CD4-positive, alpha-beta T cell treated with Interleukin-4 for 1 hour (primary cell): ENCODE results near the gene ALOX12B.
"Not testable (repeated sequence)": the region's sequence is repeated elsewhere in the genome, so short reads cannot be mapped to it uniquely, and the experiment has no call there.

Experiments used
- DNase-seq, 2 donors: peaks; one replicate each; pipeline ENCODE4 v3.0.0-alpha.2; 2020 to 2022

The ALOX12B gene

GRCh38 chr17:8118769-8119580, 31.5 kb upstream of the ALOX12B start:
- DNase-seq, result peak; percentile 85 to 92

DNA sequence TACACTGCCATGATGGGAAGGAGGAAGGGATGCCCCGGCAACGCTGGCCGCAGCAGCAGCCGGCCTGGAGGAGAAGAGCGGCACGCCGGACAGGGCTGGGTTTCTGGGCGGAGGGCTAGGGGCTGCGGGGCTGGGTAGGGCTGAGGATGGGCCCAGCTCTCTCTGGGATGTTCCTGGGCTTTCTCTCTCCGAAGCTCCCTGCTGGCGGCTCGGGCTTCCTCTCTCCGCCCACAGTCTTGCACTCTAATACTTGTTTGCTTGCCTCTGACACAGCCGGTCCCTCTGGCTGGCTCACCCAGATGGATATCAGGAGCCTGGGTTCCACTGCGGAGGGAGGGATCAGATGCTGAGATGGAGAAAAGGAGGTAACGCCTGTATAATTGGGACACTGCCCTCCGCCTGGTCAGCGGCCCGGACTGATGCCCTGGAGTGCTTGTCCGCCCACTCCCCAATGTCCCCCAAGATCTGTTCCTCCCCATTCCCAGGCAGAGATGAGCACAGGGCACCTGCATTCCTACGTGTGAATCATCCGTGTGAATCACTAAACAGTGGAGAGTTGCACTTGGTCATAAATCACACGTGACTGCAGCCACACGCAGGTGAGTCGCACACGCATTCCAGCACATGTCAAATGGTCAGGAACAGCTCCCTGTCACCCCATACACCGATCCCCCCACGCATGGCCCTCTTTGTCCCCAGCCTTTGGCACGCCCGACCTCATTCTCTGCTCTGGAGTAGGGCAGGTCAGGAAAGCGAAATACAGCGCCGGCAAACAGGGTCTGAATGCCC, 30.7 kb upstream of the ALOX12B start, which contains the start of gene ALOXE3:
ALOXE3 (minus strand) TSS at position 535 of the 789 bp plus-strand sequence; CDS start at position 11, 524 bp downstream.
- no peak for DNase-seq

DNA sequence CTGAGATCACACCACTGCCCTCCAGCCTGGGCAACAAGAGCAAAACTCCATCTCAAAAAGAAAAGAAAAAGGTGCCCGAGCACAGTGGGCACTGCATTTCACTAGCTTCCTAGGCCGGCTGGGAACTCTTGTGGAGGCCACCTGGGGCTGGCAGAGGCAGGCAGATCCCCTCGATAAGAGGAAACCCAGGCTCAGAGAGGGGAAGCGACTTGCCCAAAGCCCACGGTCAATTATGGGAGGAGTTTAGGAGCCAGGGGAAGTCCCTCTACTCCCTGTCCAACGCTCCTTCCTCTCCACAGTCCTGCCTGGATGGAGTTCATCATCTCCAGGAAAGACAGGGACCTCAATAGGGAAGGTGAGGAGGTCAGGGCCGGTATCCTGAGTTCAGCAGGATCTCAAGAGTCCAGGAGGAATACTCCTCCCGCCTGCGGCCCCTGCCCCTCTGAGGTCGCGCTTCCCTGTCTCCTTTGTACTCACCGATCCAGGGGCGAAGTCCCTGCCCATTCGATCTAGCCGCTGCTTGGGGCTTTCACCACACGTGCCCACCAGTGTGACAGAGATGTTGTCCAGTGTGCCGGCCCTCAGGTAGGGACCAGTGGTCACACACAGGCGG, 30.0 kb upstream of the ALOX12B start:
- no peak for DNase-seq

DNA sequence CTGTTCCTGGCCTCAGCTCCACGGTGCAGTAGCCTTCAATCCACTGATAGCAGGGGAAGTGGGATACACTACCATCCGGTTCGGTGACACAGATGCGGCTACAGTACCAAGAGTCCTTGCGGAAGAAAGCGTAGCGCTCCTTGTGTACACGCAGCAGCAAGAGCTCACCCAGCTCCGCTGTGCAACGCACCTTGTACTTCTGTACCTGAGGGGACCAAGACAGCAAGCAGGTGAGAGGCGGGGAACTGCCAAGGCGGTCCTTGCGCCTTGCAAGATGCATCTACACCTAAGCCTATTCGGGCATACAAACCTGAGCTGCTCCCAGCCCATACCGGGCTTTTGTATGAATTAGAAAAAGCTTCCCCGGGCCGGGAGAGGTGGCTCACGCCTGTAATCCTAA, 29.3 kb upstream of the ALOX12B start:
- no peak for DNase-seq

DNA sequence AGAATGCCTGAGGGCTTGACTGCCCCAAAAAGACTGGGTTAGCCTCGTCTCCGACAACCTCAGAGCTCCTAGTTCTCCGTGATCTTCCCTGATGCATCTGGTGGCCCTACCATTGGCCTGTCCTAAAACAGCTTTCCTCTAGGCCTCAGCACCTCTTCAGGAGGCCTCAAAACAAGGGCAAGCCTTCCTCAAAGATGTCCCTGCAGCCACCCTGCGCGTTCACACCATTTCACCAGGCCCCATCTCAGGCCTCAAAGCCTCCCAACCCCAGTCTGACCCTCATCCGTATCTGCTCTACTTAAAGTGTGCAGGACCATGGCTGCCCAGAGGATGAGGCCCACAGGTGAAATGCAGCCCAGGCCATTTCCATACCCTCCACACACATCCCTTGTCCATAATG, 23.4 kb upstream of the ALOX12B start:
- no peak for DNase-seq

DNA sequence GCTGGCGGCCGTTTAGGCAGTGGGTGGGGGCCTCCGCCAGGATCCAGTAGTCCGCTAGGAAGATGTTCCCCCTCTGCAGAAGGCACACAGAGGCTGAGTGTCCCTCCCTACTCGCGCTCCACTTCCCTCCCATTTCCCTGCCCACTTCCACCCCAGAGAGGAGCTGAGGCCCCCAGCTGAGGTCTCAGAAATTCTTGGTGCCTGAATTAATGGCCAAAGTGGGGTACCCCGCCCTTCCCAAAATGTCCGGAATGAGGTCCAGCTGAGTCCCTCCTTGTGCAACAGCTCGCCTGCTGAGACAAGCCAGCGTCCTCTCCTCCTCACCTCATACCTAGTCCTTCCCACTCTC, 22.9 kb upstream of the ALOX12B start:
- DNase-seq, result no peak

DNA sequence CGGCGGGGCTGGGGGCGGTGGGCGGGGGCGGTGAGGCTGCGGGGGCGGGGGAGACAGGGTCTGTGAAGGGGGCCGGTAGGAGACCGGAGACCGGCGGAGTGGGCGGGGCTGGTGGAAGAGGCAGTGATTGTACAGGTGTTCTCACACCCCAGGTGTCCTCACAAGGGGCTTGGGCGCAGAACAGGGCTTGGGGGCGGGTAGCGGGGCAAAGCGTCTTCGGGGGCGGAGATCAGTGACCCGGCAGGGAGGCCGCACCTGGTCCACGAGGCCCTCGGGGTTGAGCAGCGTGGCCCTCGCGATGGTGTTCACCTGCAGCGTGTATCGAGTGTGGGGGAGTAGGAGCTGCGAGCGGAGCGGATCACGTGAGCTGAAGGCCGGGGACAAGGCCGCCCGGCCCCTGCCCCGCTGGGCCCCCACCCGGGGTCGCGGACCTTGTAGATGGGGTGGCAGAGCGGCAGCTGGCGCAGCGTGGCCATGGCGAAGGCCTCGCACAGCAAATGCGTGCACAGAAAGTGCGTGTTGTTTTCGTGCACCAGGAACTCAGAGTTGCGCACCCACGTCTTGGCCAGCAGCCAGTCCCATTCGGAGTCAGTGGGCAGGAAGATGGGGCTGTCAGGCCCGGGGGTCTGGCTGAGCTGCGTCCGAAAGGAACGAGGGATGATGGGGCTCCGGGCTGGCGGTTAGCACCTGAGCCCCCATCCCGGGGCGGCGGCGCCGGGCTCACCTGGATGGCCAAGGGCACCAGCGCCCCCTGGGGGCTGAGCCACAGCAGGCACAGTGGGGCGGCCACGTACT, 22.3 kb upstream of the ALOX12B start:
- peak; percentile 77 to 81 for DNase-seq

- no peak for DNase-seq
These were observed 21.6 kb upstream of the ALOX12B start for GRCh38 chr17:8108972-8109660.

- not testable (repeated sequence) for DNase-seq
These were observed 19.5 kb upstream of the ALOX12B start for GRCh38 chr17:8106980-8107379.

- no peak for DNase-seq
These were observed 18.5 kb upstream of the ALOX12B start for GRCh38 chr17:8105957-8106398.

DNA sequence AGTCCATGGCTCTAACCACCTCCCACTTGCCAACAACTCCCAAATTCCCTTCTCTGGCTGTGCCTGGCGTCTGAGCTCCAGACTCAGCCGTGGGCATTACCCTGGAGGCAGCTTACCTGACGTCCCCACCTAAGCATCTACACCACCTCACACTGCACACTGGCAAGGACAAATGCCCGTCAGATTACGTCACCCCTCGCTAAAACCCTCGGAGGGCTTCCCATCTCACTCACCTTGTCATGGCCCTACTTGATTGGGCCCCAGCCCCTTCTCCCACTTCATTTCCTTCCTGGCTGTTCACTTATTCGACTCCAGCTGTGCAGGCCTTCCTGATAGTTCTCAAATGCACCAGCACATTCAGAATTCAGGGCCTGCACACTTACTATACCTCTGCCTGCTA, 17.4 kb upstream of the ALOX12B start:
- DNase-seq, result no peak

DNA sequence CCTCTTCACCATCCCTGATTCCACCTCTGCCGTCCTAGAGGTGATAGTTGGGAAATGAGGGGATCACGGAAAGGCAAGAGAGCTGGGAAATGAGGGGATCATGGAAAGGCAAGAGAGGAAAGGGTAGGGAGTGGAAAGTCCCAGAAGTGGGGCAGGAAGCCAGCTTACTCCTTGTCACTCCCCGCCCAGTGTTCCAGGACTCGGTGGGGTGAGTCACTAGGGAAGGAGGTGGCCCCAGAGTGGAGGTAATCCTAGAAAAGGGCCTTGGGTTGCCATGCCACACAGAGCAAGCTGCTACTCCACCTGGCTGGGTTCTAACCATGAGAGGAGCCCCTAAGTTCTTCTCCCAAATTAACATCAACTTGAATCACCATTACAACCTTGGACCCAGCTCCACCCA, 16.0 kb upstream of the ALOX12B start:
- DNase-seq, result no peak

DNA sequence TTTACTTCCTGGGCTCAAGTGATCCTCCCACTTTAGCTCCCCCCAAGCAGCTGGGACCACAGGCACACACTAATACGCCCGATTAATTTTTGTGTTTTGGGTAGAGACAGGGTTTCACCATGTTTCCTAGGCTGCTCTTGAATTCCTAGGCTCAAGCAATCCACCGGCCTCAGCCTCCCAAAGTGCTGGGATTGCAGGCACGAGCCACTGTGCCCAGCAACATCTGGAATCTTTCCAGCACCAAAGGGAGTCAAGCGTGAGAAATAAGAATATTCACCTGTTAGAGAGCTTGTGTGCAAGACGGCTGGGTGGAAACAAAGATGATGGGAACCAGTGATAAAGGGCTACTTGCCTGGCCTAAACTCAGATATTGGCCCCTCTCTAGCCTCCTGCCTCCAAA, 14.2 kb upstream of the ALOX12B start:
- no peak for DNase-seq

DNA sequence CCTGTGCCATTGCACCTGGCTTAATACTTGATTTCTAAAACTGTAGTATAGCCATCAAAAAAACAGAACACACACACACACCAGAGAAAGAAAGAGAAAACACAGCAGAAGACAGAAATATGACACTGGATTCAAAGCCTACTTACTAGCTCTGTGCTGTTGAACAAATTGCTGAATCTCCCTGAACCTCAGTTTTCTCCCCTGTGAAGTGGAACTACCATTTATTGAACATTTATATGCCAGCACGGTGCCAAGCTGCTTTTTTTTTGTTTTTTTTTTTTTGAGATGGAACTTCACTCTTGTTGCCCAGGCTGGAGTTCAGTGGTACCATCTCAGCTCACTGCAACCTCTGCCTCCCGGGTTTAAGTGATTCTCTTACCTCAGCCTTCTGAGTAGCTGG, 13.2 kb upstream of the ALOX12B start:
- no peak for DNase-seq

DNA sequence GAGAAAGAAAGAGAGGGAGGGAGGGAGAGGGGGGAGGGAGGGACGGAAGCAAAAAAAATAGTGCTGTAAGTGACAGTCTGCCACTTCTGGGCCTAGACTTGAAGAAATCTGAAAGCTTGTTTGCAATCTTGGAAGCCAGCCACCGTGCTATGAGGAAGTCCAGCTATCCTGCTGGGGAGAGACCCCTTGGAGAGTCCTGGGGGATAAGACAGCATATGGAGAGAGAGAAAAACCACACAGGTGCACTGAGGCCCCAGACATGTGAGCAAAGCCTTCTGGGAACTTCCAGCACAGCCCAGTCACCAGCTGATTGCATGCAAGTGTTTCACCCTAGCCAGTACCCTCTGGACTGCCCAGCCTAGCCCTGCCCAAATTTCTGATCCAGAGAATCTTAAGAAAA, 12.6 kb upstream of the ALOX12B start:
- DNase-seq, result no peak

GRCh38 chr17:8096541-8096940, 9.0 kb upstream of the ALOX12B start:
- no peak for DNase-seq

DNA sequence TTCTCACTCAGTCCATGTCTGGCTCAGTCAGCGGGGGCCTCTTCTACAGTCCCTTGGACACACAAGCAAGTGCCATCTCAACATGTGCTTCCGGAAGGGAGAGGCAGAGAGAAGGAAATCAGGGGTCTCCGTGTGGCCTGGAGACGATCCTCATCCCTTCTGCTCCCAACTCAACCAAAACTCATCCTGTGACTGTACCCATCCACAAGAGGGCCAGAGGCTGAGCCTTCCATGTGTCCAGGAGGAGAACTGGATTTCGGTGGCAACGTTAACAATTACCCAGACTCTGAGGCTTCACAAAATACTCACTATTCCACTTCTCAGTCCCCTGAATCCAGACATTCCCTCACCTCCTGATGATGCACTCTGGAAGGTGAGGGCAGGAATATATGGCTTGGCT, 7.8 kb upstream of the ALOX12B start:
- no peak for DNase-seq

GRCh38 chr17:8091033-8091687, 3.6 kb upstream of the ALOX12B start:
- DNase-seq, result peak in 1 of 2 donors; percentile 46

- DNase-seq, result no peak
These were observed 2.2 kb upstream of the ALOX12B start for GRCh38 chr17:8089728-8090127.

GRCh38 chr17:8087952-8088230, 375 bp upstream of the ALOX12B start:
- no peak for DNase-seq

- DNase-seq, result no peak
These were observed 3.3 kb downstream of the ALOX12B start for GRCh38 chr17:8084250-8084649.

GRCh38 chr17:8082292-8082691, 5.2 kb downstream of the ALOX12B start:
- no peak for DNase-seq
